ENCODE data around the gene UST.
A peak's percentile ranks its signal among the peaks of the same experiment; 100 is the strongest.

The UST gene

DNA sequence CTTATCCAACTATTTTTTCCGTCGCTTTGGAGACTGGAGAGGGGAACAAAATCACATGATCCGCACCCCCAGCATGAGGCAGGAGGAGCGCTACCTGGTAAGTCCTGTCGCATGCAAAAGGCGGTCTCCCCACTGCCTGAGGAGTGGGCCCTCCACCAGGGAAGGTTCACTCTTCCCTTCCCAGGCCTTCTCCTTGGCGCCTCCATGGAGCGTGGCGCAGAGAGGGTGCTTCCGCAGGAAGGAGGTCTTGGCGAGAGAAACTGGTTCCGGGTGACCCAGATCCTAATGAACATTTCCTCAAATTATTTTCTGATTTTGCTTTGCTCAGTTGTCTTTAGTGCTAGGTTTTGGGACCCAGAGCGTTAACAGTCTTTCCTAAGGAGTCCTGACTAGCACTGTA, 217.6 kb downstream of the UST start:
- H4K91ac ChIP-seq (ENCODE audit: low read length): no peak overlapping the region
- no peak overlapping the region for H3K27ac ChIP-seq (ENCODE audit: low read length, poor library complexity, severe bottlenecking)
- no peak overlapping the region for H2BK5ac ChIP-seq (ENCODE audit: low read depth, low read length, poor library complexity, severe bottlenecking)
- H2AK5ac ChIP-seq (ENCODE audit: low read length, severe bottlenecking): no peak overlapping the region
- no peak overlapping the region for H3K23ac ChIP-seq (ENCODE audit: low read length in 2 of 2)
- H3K4ac ChIP-seq (ENCODE audit: low read depth in 1 of 2, low read length in 2 of 2): no peak overlapping the region
- no peaks in the 10 kb centered on the region for H3K36me3 ChIP-seq (ENCODE audit: control insufficient read depth in 1 of 2, insufficient read depth in 2 of 2, low read depth in 1 of 2, low read length in 2 of 2)
- H2BK12ac ChIP-seq (ENCODE audit: low read length in 2 of 2): no peak overlapping the region
- H3K9ac ChIP-seq (ENCODE audit: low read length): no peak overlapping the region
- H3K14ac ChIP-seq (ENCODE audit: low read length in 2 of 2): no peak overlapping the region
- peaks cover 5% of the 10 kb centered on the region for H3K4me1 ChIP-seq (ENCODE audit: control insufficient read depth, insufficient read depth, low read depth, low read length)
- peaks cover 0 to 3% of the 10 kb centered on the region in 2 experiments for H3K27me3 ChIP-seq (ENCODE audit: control insufficient read depth in 1 of 2, insufficient read depth in 1 of 2, low read length in 2 of 2)
- no peak overlapping the region for H2AFZ ChIP-seq (ENCODE audit: low read depth, low read length)
- no peak overlapping the region for H3K4me3 ChIP-seq (ENCODE audit: insufficient read depth in 1 of 2, low read depth in 1 of 2, low read length in 2 of 2)
- WGBS: 99% methylated on average over 12 of the region's 13 CpGs
- no peak overlapping the region for H3K18ac ChIP-seq (ENCODE audit: low read depth in 1 of 2, low read length in 2 of 2)
- DNase-seq: no peak
- no peak overlapping the region for H2BK15ac ChIP-seq (ENCODE audit: low read depth, poor library complexity, severe bottlenecking)
- H3K9me3 ChIP-seq (ENCODE audit: control insufficient read depth, low read length): no peaks in the 10 kb centered on the region
- no peak overlapping the region for H2BK120ac ChIP-seq (ENCODE audit: low read depth, low read length)
- no peak overlapping the region for H4K8ac ChIP-seq (ENCODE audit: low read length)
- no peak overlapping the region for H3K4me2 ChIP-seq (ENCODE audit: low read length, poor library complexity, severe bottlenecking)
- no peaks in the 10 kb centered on the region for H3K79me1 ChIP-seq (replicated peaks; ENCODE audit: low read length, poor library complexity, severe bottlenecking)

- Histone ChIP-seq H3K9me3 (ENCODE audit: control insufficient read depth, low read length) (no peaks in the 10 kb centered on the region), H2AFZ (ENCODE audit: low read depth, low read length) (no peak overlapping the region), H3K27me3 (ENCODE audit: control insufficient read depth in 1 of 2, insufficient read depth in 1 of 2, low read length in 2 of 2) (peaks cover 0 to 4% of the 10 kb centered on the region in 2 experiments), H3K23ac (ENCODE audit: low read length in 2 of 2) (no peak overlapping the region), H3K4ac (ENCODE audit: low read depth in 1 of 2, low read length in 2 of 2) (no peak overlapping the region), H2BK15ac (ENCODE audit: low read depth, poor library complexity, severe bottlenecking) (no peak overlapping the region), H2BK5ac (ENCODE audit: low read depth, low read length, poor library complexity, severe bottlenecking) (no peak overlapping the region), H2AK5ac (ENCODE audit: low read length, severe bottlenecking) (no peak overlapping the region), H2BK120ac (ENCODE audit: low read depth, low read length) (no peak overlapping the region), H3K79me1 (replicated peaks; ENCODE audit: low read length, poor library complexity, severe bottlenecking) (no peaks in the 10 kb centered on the region), H3K4me2 (ENCODE audit: low read length, poor library complexity, severe bottlenecking) (no peak overlapping the region), H3K9ac (ENCODE audit: low read length) (peak overlapping the region; percentile 64), H3K36me3 (ENCODE audit: control insufficient read depth in 1 of 2, insufficient read depth in 2 of 2, low read depth in 1 of 2, low read length in 2 of 2) (peaks cover 0 to 1% of the 10 kb centered on the region in 2 experiments), H3K4me1 (ENCODE audit: control insufficient read depth, insufficient read depth, low read depth, low read length) (peaks cover 5% of the 10 kb centered on the region), H4K91ac (ENCODE audit: low read length) (no peak overlapping the region), H3K14ac (ENCODE audit: low read length in 2 of 2) (no peak overlapping the region), H3K27ac (ENCODE audit: low read length, poor library complexity, severe bottlenecking) (no peak overlapping the region), H3K18ac (ENCODE audit: low read depth in 1 of 2, low read length in 2 of 2) (no peak overlapping the region), H2BK12ac (ENCODE audit: low read length in 2 of 2) (peak overlapping the region in 1 of 2 experiments; percentile 56), H3K4me3 (ENCODE audit: insufficient read depth in 1 of 2, low read depth in 1 of 2, low read length in 2 of 2) (no peak overlapping the region), H4K8ac (ENCODE audit: low read length) (no peak overlapping the region)
- 97% methylated on average over 9 of the region's 9 CpGs for WGBS
- DNase-seq: no peak
Measured at GRCh38 chr6:148965287-148965686, 218.5 kb downstream of the UST start.

DNA sequence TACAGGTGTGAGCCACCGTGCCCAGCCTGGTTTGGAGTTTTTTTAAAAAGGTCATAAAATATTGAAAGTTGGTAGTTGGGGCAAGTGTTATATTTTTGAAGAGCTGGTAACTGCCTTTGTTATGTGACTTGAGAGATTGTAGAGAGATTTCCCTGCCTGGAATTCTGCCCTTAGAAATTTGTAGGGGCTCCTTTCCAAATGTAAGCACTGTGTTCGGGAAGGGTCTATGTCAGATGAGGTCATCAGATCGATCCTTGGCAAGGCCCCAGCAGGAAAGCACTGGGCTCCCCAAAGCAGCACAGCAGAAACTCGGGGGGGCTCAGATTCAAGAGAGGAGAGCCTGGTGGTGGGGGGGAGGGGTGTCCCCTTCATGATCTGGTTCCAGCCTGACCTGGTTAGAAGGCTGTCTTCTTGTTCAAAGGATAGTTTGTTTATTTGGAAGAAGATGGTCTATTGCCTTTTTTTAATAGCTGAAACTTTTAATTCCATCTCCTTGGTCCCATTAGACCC, 220.2 kb downstream of the UST start:
- no peak overlapping the region for H3K27ac ChIP-seq (ENCODE audit: low read length, poor library complexity, severe bottlenecking)
- H2AFZ ChIP-seq (ENCODE audit: low read depth, low read length): no peak overlapping the region
- H3K36me3 ChIP-seq (ENCODE audit: control insufficient read depth in 1 of 2, insufficient read depth in 2 of 2, low read depth in 1 of 2, low read length in 2 of 2): peaks cover 0 to 5% of the 10 kb centered on the region in 2 experiments
- H2AK5ac ChIP-seq (ENCODE audit: low read length, severe bottlenecking): no peak overlapping the region
- H2BK12ac ChIP-seq (ENCODE audit: low read length in 2 of 2): no peak overlapping the region
- H3K4ac ChIP-seq (ENCODE audit: low read depth in 1 of 2, low read length in 2 of 2): no peak overlapping the region
- DNase-seq: no peak
- no peak overlapping the region for H3K18ac ChIP-seq (ENCODE audit: low read depth in 1 of 2, low read length in 2 of 2)
- H2BK15ac ChIP-seq (ENCODE audit: low read depth, poor library complexity, severe bottlenecking): no peak overlapping the region
- H3K4me3 ChIP-seq (ENCODE audit: insufficient read depth in 1 of 2, low read depth in 1 of 2, low read length in 2 of 2): no peak overlapping the region
- no peak overlapping the region for H3K4me2 ChIP-seq (ENCODE audit: low read length, poor library complexity, severe bottlenecking)
- peaks cover 6% of the 10 kb centered on the region for H3K4me1 ChIP-seq (ENCODE audit: control insufficient read depth, insufficient read depth, low read depth, low read length)
- WGBS: 96% methylated on average over 4 of the region's 4 CpGs
- H3K79me1 ChIP-seq (replicated peaks; ENCODE audit: low read length, poor library complexity, severe bottlenecking): no peaks in the 10 kb centered on the region
- H3K9ac ChIP-seq (ENCODE audit: low read length): no peak overlapping the region
- H3K23ac ChIP-seq (ENCODE audit: low read length in 2 of 2): no peak overlapping the region
- peaks cover 0 to 8% of the 10 kb centered on the region in 2 experiments for H3K27me3 ChIP-seq (ENCODE audit: control insufficient read depth in 1 of 2, insufficient read depth in 1 of 2, low read length in 2 of 2)
- no peak overlapping the region for H4K8ac ChIP-seq (ENCODE audit: low read length)
- no peaks in the 10 kb centered on the region for H3K9me3 ChIP-seq (ENCODE audit: control insufficient read depth, low read length)
- H3K14ac ChIP-seq (ENCODE audit: low read length in 2 of 2): no peak overlapping the region
- H2BK5ac ChIP-seq (ENCODE audit: low read depth, low read length, poor library complexity, severe bottlenecking): no peak overlapping the region
- no peak overlapping the region for H4K91ac ChIP-seq (ENCODE audit: low read length)
- H2BK120ac ChIP-seq (ENCODE audit: low read depth, low read length): no peak overlapping the region

- no peak overlapping the region for H2BK120ac ChIP-seq (ENCODE audit: low read depth, low read length)
- peaks cover 0 to 8% of the 10 kb centered on the region in 2 experiments for H3K27me3 ChIP-seq (ENCODE audit: control insufficient read depth in 1 of 2, insufficient read depth in 1 of 2, low read length in 2 of 2)
- H4K91ac ChIP-seq (ENCODE audit: low read length): no peak overlapping the region
- H3K27ac ChIP-seq (ENCODE audit: low read length, poor library complexity, severe bottlenecking): no peak overlapping the region
- peak overlapping the region in 1 of 2 experiments; percentile 18 for H3K14ac ChIP-seq (ENCODE audit: low read length in 2 of 2)
- H3K79me1 ChIP-seq (replicated peaks; ENCODE audit: low read length, poor library complexity, severe bottlenecking): no peaks in the 10 kb centered on the region
- 96% methylated on average over 6 of the region's 7 CpGs for WGBS
- no peak overlapping the region for H3K18ac ChIP-seq (ENCODE audit: low read depth in 1 of 2, low read length in 2 of 2)
- H4K8ac ChIP-seq (ENCODE audit: low read length): peak overlapping the region; percentile 31
- no peak overlapping the region for H3K23ac ChIP-seq (ENCODE audit: low read length in 2 of 2)
- DNase-seq: no peak
- H2BK5ac ChIP-seq (ENCODE audit: low read depth, low read length, poor library complexity, severe bottlenecking): no peak overlapping the region
- no peak overlapping the region for H2AFZ ChIP-seq (ENCODE audit: low read depth, low read length)
- H3K9me3 ChIP-seq (ENCODE audit: control insufficient read depth, low read length): no peaks in the 10 kb centered on the region
- H3K4ac ChIP-seq (ENCODE audit: low read depth in 1 of 2, low read length in 2 of 2): no peak overlapping the region
- H3K4me3 ChIP-seq (ENCODE audit: insufficient read depth in 1 of 2, low read depth in 1 of 2, low read length in 2 of 2): no peak overlapping the region
- peaks cover 0 to 5% of the 10 kb centered on the region in 2 experiments for H3K36me3 ChIP-seq (ENCODE audit: control insufficient read depth in 1 of 2, insufficient read depth in 2 of 2, low read depth in 1 of 2, low read length in 2 of 2)
- no peak overlapping the region for H2BK12ac ChIP-seq (ENCODE audit: low read length in 2 of 2)
- no peak overlapping the region for H2AK5ac ChIP-seq (ENCODE audit: low read length, severe bottlenecking)
- no peak overlapping the region for H3K4me2 ChIP-seq (ENCODE audit: low read length, poor library complexity, severe bottlenecking)
- peak overlapping the region; percentile 88 for H3K9ac ChIP-seq (ENCODE audit: low read length)
- peak overlapping the region; percentile 33 for H2BK15ac ChIP-seq (ENCODE audit: low read depth, poor library complexity, severe bottlenecking)
- H3K4me1 ChIP-seq (ENCODE audit: control insufficient read depth, insufficient read depth, low read depth, low read length): peaks cover 9% of the 10 kb centered on the region
Measured at GRCh38 chr6:148967541-148967956, 220.7 kb downstream of the UST start.

All from mesenchymal stem cell (in vitro differentiated cells and primary cell).